Large intestine (tissue), 3 donors: ENCODE measurements around the gene LZTR1. TPM values are rescaled to one million over a fixed set of nuclear protein-coding genes. Genes with fewer than 3 reads are reported as not detected.
A peak's percentile ranks its signal among the peaks of the same experiment; 100 is the strongest.
"Not testable (repeated sequence)": the region's sequence is repeated elsewhere in the genome, so short reads cannot be mapped to it uniquely, and the experiment has no call there.

Experiments
- DNase-seq, 2 donors: peaks; one replicate each; pipeline versions ENCODE4 v3.0.0 to v3.0.0-alpha.2; 2013
- H3K27ac ChIP-seq: one replicate; pipeline ENCODE4 v1.5.1; 2013; ENCODE audit warnings: low read length
- H3K27me3 ChIP-seq: 2 replicates; pipeline ENCODE4 v1.6.1; 2013; ENCODE audit warnings: low read length; ENCODE audit not compliant: control insufficient read depth, insufficient read depth
- H3K36me3 ChIP-seq: 2 replicates; pipeline ENCODE4 v1.6.1; 2013; ENCODE audit warnings: low read length; ENCODE audit not compliant: control insufficient read depth, insufficient read depth
- H3K4me1 ChIP-seq: one replicate; pipeline ENCODE4 v1.6.1; 2013; ENCODE audit warnings: low read length; ENCODE audit not compliant: control insufficient read depth, insufficient read depth
- H3K4me3 ChIP-seq: one replicate; pipeline ENCODE4 v1.5.1; 2013; ENCODE audit warnings: low read length
- H3K9me3 ChIP-seq: one replicate; pipeline ENCODE4 v1.6.1; 2013; ENCODE audit warnings: mild to moderate bottlenecking, low read depth, low read length, moderate library complexity; ENCODE audit not compliant: control insufficient read depth
- WGBS: methylation state at CpG from one replicate; pipeline ENCODE4 v1.1.5; 2013; ENCODE audit warnings: low lambda C conversion rate; ENCODE audit not compliant: insufficient coverage; 5-methylcytosine and 5-hydroxymethylcytosine counted together
- polyA plus RNA-seq: library from polyadenylated mRNA; unstranded; fragments of 120-200 nt; gene quantifications from one replicate; pipeline ENCODE4 v1.2.1, GENCODE V29; 2013

Gene LZTR1
- polyA plus RNA-seq, 1 donor = 39.0 TPM

GRCh38 chr22:21041937-21042336, 59.8 kb downstream of the LZTR1 start:
- no peak for DNase-seq
- Histone ChIP-seq H3K36me3 (no peaks in the 10 kb centered on the region), H3K4me3 (no peak overlapping the region), H3K9me3 (no peaks in the 10 kb centered on the region), H3K27me3 (peaks cover 9% of the 10 kb centered on the region), H3K4me1 (peaks cover 53% of the 10 kb centered on the region), H3K27ac (peak overlapping the region; percentile 41)
- WGBS = 78% methylated on average over 1 of the region's 4 CpGs

GRCh38 chr22:21042978-21043859, 61.1 kb downstream of the LZTR1 start:
- Histone ChIP-seq H3K27ac (peak overlapping the region; percentile 70), H3K4me3 (no peak overlapping the region), H3K4me1 (peaks cover 45% of the 10 kb centered on the region), H3K36me3 (no peaks in the 10 kb centered on the region), H3K9me3 (no peaks in the 10 kb centered on the region), H3K27me3 (peaks cover 9% of the 10 kb centered on the region)
- WGBS = no CpG with 5 or more reads among the region's 6 CpGs
- DNase-seq = peak; percentile 58 to 82

DNA sequence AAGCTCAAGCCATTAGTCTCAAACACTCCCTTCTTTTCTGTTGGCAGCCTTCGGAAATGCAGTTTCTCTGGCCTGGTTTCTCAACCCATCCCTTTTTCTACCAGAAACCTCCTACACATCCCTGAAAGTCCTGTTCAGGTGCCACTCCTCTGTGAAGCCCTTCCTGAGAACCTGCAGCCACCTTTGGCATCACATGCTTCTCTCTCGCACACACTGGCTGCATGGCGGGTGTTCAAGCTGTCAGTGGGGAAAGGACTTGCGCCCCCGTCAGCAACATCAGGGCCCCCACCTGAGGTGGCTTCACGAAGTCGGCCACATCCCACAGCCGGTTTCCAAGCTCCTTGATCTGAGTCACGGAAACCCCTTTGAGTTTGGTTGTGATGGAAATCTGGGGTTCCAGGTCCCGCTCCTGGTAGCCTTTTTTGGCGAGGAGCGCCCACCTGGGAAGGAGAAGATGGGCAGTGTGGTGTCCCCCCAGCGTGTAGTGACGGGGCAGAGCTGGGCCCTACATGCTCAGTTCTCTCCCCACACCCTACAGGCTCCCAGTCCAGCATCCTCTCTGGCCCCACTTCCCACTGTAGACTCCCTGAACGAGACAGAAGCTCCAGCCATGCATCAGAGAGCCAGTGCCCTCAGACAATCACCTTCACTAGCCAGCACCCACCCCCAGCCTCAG, 61.9 kb downstream of the LZTR1 start:
- no peak overlapping the region for H3K4me3 ChIP-seq
- H3K9me3 ChIP-seq = no peaks in the 10 kb centered on the region
- no CpG with 5 or more reads among the region's 15 CpGs for WGBS
- DNase-seq = no peak
- H3K27me3 ChIP-seq = peaks cover 9% of the 10 kb centered on the region
- no peaks in the 10 kb centered on the region for H3K36me3 ChIP-seq
- H3K27ac ChIP-seq = peak overlapping the region; percentile 70
- peaks cover 40% of the 10 kb centered on the region for H3K4me1 ChIP-seq

GRCh38 chr22:21044931-21045584, 63.0 kb downstream of the LZTR1 start:
- no peak for DNase-seq
- WGBS = no CpG with 5 or more reads among the region's 15 CpGs

DNA sequence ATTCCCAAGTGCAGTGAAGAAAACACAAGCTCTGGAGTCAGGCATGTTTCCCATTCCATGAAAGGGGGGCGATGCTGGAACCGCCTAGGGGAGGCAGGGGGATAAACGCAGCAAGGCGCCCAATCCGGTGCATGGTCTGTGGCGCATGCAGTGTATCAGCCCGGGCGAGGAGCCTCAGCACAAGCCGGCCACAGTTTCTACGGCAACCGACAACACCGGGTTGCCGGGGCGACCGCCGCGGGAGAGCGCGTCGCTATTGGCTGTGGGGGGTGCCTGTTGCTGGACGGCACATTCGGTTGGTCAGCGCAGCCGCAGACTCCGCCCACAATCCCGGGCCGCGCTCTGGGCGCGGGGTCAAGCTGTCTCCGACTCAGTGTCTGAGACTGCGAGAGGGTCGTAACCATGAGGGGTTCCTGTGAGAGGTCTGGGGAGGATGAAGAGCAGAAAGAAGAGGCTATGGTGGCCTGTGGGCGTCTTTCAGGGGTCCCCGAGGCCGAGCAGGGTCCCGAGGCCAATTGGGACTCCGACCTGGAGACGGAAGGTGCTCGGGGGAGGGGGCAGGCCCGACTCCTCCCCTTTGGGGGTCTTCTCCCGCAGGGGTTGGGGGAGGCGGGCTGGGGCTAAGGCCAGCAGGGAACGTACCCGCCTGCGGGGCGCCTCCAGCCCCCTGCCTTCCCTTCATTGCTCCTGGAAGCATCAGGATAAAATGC, 63.6 kb downstream of the LZTR1 start, which contains the start of gene LRRC74B:
LRRC74B (plus strand) TSS at position 362 of the 710 bp plus-strand sequence; CDS start at position 403, 41 bp downstream.
- WGBS = no CpG with 5 or more reads among the region's 47 CpGs

More at GRCh38 chr22:21044931-21045584, 63.0 kb downstream of the LZTR1 start:
- H3K36me3 ChIP-seq = no peaks in the 10 kb centered on the region
- no peaks in the 10 kb centered on the region for H3K9me3 ChIP-seq
- H3K27ac ChIP-seq = peak overlapping the region; percentile 17
- H3K4me1 ChIP-seq = peaks cover 40% of the 10 kb centered on the region
- H3K4me3 ChIP-seq = peak overlapping the region; percentile 38
- peaks cover 9% of the 10 kb centered on the region for H3K27me3 ChIP-seq

DNA sequence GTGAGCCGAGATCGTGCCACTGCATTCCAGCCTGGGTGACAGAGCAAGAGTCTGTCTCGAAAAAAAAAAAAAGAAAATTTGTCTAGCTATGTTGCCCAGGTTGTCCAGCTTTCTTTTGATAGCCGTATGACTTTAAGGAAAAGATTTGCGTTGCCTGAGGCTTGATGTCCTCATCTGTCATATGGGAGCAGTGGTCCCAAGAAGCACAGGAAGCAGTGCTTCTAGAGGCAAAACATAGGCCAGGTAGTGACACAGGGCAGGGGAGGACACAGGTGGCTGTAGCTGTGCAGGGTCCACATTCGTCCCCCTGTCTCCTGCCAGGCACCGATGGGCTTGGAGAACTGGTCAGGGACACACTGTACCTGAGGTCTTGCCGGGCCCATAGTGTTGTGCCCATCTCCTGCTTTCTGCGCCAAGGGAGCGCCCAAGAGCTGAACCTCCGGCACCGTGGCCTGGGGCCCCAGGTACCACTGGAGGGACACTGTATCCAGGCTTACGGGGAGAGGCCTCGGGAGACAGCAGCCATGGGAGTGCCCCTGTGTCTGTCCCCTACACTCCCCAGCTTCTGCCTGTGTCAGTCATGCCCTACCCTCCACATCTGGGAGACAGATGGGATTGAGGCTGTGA, 65.1 kb downstream of the LZTR1 start:
- Histone ChIP-seq H3K4me1 (peaks cover 37% of the 10 kb centered on the region), H3K27me3 (peaks cover 9% of the 10 kb centered on the region), H3K4me3 (no peak overlapping the region), H3K27ac (no peak overlapping the region), H3K36me3 (no peaks in the 10 kb centered on the region), H3K9me3 (no peaks in the 10 kb centered on the region)
- no CpG with 5 or more reads among the region's 14 CpGs for WGBS
- DNase-seq = no peak

More for the DNA sequence above, 63.6 kb downstream of the LZTR1 start, which contains the start of gene LRRC74B:
- H3K36me3 ChIP-seq = no peaks in the 10 kb centered on the region
- peak within 1 kb of the TSS; percentile 17 for H3K27ac ChIP-seq
- peak; percentile 83 to 85 for DNase-seq
- peaks cover 9% of the 10 kb centered on the region for H3K27me3 ChIP-seq
- no peaks in the 10 kb centered on the region for H3K9me3 ChIP-seq
- H3K4me1 ChIP-seq = peaks cover 40% of the 10 kb centered on the region
- H3K4me3 ChIP-seq = peak within 1 kb of the TSS; percentile 38

DNA sequence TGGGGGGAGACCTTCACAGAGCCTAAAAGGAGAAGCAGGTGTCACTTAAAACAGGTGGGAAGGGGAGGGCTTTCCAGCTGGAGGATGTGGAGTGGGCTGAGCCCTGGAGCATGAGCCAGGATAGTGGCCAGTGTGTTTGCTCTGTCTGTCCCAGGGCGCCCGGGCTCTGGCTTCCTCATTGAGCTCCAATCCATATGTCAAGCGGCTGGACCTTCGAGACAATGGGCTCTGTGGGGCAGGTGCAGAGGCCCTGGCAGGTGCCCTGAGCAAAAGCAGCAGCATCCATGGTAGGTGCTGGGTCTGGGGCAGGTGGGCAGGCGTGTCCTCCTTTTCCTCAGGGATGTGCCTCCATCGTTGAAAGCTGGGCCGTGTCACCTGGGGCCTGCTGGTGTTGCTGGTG, 65.6 kb downstream of the LZTR1 start:
- WGBS = no CpG with 5 or more reads among the region's 7 CpGs
- Histone ChIP-seq H3K36me3 (no peaks in the 10 kb centered on the region), H3K4me1 (peaks cover 33% of the 10 kb centered on the region), H3K27ac (no peak overlapping the region), H3K27me3 (peaks cover 9% of the 10 kb centered on the region), H3K4me3 (no peak overlapping the region), H3K9me3 (no peaks in the 10 kb centered on the region)
- no peak for DNase-seq

DNA sequence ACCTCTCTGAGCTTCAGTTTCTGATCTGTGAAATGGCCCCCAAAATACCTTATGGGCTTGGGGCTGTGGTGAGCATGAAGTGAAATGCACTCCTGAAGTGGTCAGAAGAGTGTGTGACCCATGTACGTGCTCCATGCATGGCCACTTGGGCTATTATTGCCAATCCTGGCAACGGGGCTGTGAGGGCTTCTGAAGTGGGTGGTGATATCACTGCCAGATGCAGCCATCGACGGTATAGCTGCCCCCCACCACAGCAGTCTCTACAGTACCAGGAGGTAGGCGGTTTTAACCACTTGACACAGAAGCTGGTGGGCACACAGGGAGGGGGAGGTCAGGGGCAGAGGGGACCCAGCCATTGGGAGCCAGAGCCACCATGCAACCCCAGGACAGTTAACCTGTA, 66.4 kb downstream of the LZTR1 start:
- not testable (repeated sequence) for DNase-seq, H3K27me3 ChIP-seq, H3K4me3 ChIP-seq, H3K9me3 ChIP-seq, H3K27ac ChIP-seq, H3K36me3 ChIP-seq
- no CpG with 5 or more reads among the region's 5 CpGs for WGBS
- H3K4me1 ChIP-seq = peaks cover 26% of the 10 kb centered on the region
